NT2/D1 (cell line): Measurements from ENCODE around the gene TAF11L13.

Experiments
- DNase-seq: peaks from one replicate; pipeline ENCODE4 v3.0.0-alpha.2; 2011; ENCODE audit warnings: low read depth, low spot score
- H3K27me3 ChIP-seq: 2 replicates; pipeline ENCODE4 v1.6.0; 2011; ENCODE audit warnings: mild to moderate bottlenecking; ENCODE audit not compliant: insufficient read length, insufficient read depth
- H3K36me3 ChIP-seq: 2 replicates; pipeline ENCODE4 v1.6.1; 2011; ENCODE audit warnings: mild to moderate bottlenecking, low read length, mixed read lengths; ENCODE audit not compliant: insufficient read depth, insufficient read length
- H3K4me1 ChIP-seq: 2 replicates; pipeline ENCODE4 v1.5.1; 2011; ENCODE audit not compliant: insufficient read depth, insufficient read length
- H3K4me3 ChIP-seq: 2 replicates; pipeline ENCODE4 v1.5.1; 2011; ENCODE audit warnings: low read depth; ENCODE audit not compliant: insufficient read length
- H3K9ac ChIP-seq: 2 replicates; pipeline ENCODE4 v1.6.0; 2011; ENCODE audit warnings: low read depth; ENCODE audit not compliant: insufficient read length
- H3K9me3 ChIP-seq: 2 replicates; pipeline ENCODE4 v1.5.1; 2011; ENCODE audit warnings: mild to moderate bottlenecking, low read length; ENCODE audit not compliant: insufficient read depth
- SUZ12 ChIP-seq: IDR thresholded peaks from 2 replicates; pipeline ENCODE4 v1.6.1; 2011; ENCODE audit not compliant: insufficient read length, insufficient read depth; ENCODE audit errors: extremely low read depth
- YY1 ChIP-seq: IDR thresholded peaks from 2 replicates; pipeline ENCODE4 v1.6.1; 2011; ENCODE audit not compliant: insufficient read length, insufficient read depth
- ZNF274 ChIP-seq: IDR thresholded peaks from 2 replicates; pipeline ENCODE4 v1.6.1; 2011; ENCODE audit warnings: mild to moderate bottlenecking, low read depth, low read length

The TAF11L13 gene

GRCh38 chr5:17663182-17663581, 31.3 kb downstream of the TAF11L13 start:
- DNase-seq, result no peak
- no peaks in the 10 kb centered on the region for H3K4me1 ChIP-seq
- H3K27me3 ChIP-seq, result no peaks in the 10 kb centered on the region
- H3K36me3 ChIP-seq, result no peaks in the 10 kb centered on the region
- H3K4me3 ChIP-seq, result no peak overlapping the region
- no peak overlapping the region for H3K9ac ChIP-seq
- TF ChIP-seq SUZ12, result no peak
- TF ChIP-seq ZNF274, result no peak
- TF ChIP-seq YY1, result no peak
- H3K9me3 ChIP-seq, result no peaks in the 10 kb centered on the region

DNA sequence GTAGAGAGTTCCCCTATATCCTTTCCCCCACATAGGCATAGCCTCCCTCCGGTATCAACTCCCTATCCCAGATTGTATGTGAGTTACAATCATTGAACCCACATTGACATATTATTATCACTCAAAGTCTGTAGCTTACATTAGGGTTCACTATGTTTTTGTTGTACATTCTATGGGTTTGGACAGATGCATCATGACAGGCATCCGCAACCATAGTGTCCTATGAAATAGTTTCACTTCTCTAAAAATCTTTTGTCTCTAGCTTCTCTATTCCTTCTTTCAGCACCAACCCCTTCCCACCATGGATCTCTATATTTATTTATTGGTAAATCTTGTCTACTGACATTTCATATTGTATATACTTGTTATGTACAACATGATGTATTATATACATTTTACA, 33.9 kb downstream of the TAF11L13 start:
- no peaks in the 10 kb centered on the region for H3K9me3 ChIP-seq
- no peak for DNase-seq
- no peaks in the 10 kb centered on the region for H3K36me3 ChIP-seq
- TF ChIP-seq SUZ12 (no peak), YY1 (no peak)
- no peaks in the 10 kb centered on the region for H3K27me3 ChIP-seq
- no peaks in the 10 kb centered on the region for H3K4me1 ChIP-seq
- H3K4me3 ChIP-seq, result no peak overlapping the region
- no peak overlapping the region for H3K9ac ChIP-seq

DNA sequence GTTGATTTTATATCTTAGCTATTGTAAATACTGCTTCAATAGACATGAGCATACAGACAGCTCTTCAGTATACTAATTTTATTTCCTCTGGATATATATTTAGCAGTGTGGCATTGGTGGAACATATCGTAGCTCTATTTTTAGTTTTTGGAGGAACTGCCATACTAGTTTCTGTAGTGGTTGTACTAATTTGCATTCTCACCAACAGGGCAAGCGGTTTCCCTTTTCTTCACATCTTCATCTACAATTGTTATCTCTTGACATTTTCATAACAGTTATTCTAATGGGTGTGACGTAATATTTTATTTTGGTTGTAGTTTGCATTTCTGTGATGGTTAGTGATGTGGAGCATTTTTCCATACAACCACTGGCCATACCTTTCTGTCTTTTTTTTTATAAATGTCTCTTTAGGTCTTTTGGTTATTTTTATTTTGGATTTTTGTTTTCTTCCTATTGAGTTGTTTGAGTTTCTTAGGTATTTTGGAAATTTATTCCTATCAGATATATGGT, 34.9 kb downstream of the TAF11L13 start:
- DNase-seq, result no peak
- TF ChIP-seq SUZ12, result no peak
- no peak for TF ChIP-seq YY1
- no peak for TF ChIP-seq ZNF274
- H3K4me3 ChIP-seq, result no peak overlapping the region

GRCh38 chr5:17670353-17670752, 38.5 kb downstream of the TAF11L13 start:
- H3K4me3 ChIP-seq, result no peak overlapping the region
- H3K36me3 ChIP-seq, result no peaks in the 10 kb centered on the region
- no peaks in the 10 kb centered on the region for H3K27me3 ChIP-seq
- no peak for TF ChIP-seq ZNF274
- no peak for TF ChIP-seq YY1
- TF ChIP-seq SUZ12, result no peak
- H3K9ac ChIP-seq, result no peak overlapping the region
- H3K9me3 ChIP-seq, result no peaks in the 10 kb centered on the region; the same call in 1 of the 2 replicates
- DNase-seq, result no peak
- no peaks in the 10 kb centered on the region for H3K4me1 ChIP-seq

More for the DNA sequence above, 34.9 kb downstream of the TAF11L13 start:
- Histone ChIP-seq H3K27me3 (no peaks in the 10 kb centered on the region), H3K4me1 (no peaks in the 10 kb centered on the region), H3K9ac (no peak overlapping the region), H3K9me3 (no peaks in the 10 kb centered on the region; the same call in 1 of the 2 replicates), H3K36me3 (no peaks in the 10 kb centered on the region)

DNA sequence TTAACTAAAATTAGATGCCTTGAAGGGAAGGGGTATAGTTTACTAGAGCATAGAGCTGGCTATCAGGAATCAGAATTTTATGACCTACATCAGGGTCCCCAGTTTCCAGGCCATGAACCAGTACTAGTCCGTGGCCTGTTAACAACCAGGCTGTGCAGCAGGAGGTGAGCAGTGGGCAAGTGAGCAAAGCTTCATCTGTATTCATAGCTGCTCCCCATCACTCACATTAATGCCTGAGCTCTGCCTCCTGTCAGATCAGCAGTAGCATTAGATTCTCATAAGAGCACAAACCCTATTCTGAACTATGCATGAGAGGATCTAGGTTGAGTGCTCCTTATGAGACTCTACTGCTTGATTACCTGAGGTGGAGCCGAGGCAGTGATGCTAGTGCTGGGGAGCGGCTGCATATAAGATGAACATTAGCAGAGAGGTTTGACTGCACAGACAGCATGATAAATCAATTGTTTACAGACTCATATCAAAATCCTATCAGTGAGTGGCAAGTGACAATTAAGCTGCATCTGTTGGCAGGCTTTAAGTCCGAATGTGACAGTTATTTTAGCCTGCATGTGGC, 47.0 kb downstream of the TAF11L13 start:
- TF ChIP-seq ZNF274 (no peak), SUZ12 (no peak), YY1 (no peak)
- DNase-seq, result no peak

DNA sequence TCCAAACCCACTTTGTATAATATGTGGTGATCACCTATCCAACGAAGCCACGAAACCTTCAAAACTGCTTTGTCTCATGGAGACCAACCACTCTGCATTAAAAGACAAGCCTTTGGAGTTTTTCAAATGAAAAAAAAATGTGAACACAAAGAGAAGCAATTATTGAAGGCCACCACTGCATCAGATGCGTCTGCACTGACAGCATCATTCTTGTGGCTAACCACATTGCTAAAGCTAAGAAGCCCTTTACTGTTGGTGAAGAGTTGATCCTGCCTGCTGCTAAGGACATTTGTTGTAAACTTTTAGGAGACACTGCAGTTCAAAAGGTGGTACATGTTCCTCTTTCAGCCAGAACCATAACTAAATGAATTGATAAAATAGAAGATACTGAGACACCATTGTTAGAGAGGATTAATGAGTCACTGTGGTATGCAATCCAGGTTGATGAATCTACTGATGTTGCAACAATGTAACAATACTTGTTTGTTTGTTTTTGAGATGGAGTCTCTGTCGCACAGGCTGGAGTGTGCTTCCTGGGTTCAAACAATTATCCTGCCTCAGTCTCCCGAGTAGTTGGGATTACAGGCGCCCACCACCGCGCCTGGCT, 47.8 kb downstream of the TAF11L13 start:
- H3K9me3 ChIP-seq, result no peaks in the 10 kb centered on the region
- no peak for DNase-seq
- TF ChIP-seq ZNF274 (no peak), YY1 (no peak), SUZ12 (no peak)
- no peaks in the 10 kb centered on the region for H3K36me3 ChIP-seq
- no peaks in the 10 kb centered on the region for H3K4me1 ChIP-seq
- no peaks in the 10 kb centered on the region for H3K27me3 ChIP-seq
- H3K4me3 ChIP-seq, result no peak overlapping the region
- no peak overlapping the region for H3K9ac ChIP-seq

More for the DNA sequence above, 47.0 kb downstream of the TAF11L13 start:
- Histone ChIP-seq H3K27me3 (no peaks in the 10 kb centered on the region), H3K9me3 (no peaks in the 10 kb centered on the region), H3K4me1 (no peaks in the 10 kb centered on the region), H3K9ac (no peak overlapping the region), H3K4me3 (no peak overlapping the region), H3K36me3 (no peaks in the 10 kb centered on the region)

- H3K36me3 ChIP-seq, result no peaks in the 10 kb centered on the region
Measured at GRCh38 chr5:17680737-17681136, 48.8 kb downstream of the TAF11L13 start.

More at GRCh38 chr5:17680737-17681136, 48.8 kb downstream of the TAF11L13 start:
- H3K9ac ChIP-seq, result no peak overlapping the region
- no peaks in the 10 kb centered on the region for H3K27me3 ChIP-seq
- H3K4me3 ChIP-seq, result no peak overlapping the region
- H3K9me3 ChIP-seq, result no peaks in the 10 kb centered on the region
- no peak for TF ChIP-seq SUZ12
- TF ChIP-seq ZNF274, result no peak
- no peak for TF ChIP-seq YY1
- no peak for DNase-seq
- H3K4me1 ChIP-seq, result no peaks in the 10 kb centered on the region
